ENCODE data around the gene POU6F2. TPM values are rescaled to one million over a fixed set of nuclear protein-coding genes. Genes with fewer than 3 reads are reported as not detected.

POU6F2 gene
- polyA plus RNA-seq, 1 donor = 0.18 TPM

DNA sequence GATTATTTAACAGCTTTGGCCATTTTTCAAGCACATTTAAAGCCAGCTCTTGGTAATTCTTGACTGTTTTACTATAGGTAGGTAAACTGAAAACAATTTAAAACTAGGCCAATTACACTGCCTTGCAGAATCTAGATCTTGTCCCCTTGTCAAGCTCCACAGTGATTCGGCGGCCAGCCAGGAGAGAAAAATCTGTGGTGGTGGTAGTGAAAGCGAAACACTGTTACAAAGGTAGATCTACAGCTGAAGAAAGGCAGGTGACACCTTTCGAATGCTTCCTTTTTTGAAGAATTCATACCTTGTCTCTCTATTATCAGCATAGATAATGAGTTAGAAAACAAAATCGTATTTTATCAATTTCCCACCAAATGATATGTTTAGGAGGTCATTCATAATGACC is 218.3 kb downstream of the POU6F2 start:
- no peak for DNase-seq

DNA sequence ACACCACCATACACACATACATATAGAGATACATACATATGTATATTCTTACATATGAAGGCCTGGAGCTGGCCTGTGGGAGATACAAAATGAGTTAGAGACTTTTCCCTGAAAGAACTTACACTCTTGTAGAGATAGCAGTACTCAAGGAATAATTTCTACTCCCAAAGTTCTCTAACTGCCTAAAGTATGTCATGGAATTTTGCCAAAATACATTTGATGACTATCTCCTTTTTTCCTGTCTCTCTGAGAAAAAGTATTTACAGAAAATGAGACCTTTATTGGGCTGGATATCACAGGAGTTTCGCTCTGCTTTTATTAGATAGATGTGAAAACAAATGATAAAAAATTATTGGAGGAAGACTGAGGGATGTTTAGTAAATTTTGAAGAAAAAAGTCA is 220.1 kb downstream of the POU6F2 start:
- no peak for DNase-seq

DNA sequence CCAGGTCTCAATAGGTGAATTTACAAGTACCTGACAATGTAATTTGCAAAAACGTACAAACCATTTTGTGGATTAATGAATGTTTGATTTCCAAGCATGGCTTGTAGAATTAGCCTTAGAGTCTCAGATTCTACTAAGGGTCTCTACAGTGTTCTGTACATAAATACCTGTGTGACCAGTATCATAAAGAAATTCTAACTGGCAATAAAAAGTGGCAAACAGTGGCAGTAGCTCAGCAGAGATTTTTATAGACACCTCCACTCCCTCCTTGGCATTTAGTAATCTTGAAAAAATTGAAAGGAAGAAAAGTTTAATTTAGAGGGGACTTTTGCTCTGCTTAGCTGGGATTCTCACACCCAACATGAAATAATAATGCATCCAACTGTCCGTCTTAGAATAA is 220.8 kb downstream of the POU6F2 start:
- no peak for DNase-seq

DNA sequence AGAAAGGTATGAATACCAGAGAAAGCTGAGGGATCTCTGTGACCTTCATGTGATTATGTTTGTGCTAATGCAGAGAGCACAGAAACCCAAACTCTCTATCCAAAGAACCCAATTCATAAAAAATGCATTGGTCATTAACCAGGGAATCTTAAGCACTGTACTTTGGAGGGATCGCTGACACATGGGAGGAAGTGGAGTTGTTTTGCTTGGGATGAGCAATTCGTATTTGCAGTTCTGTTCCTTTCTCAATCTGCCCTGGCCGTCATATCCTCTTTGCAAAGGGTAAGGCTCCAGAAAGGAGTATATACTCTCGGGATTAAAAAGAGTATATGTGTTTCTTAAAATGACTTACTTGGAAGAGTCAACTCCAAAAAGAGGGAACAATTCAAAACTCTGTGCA is 221.3 kb downstream of the POU6F2 start:
- no peak for DNase-seq

DNA sequence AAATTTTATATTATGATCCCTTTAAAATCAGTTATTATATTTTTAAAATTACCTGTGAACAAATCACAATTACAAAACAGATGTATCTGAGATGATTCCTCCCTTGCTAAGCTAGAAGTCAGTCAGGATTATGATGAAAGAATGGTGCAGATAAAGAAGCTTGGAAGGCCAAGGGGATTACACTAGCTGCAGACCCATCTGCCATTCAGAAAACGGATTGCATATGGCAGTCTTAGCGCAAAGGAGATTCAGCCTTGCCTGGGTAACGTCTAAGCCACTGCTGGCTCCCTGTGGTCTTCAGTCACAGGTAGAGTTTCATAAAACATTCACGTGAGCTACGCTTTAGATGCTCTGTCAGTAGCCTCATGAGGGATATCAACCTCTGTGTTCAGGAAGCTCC is 222.2 kb downstream of the POU6F2 start:
- no peak for DNase-seq

- no peak for DNase-seq
Measured at GRCh38 chr7:39202041-39202440, 224.3 kb downstream of the POU6F2 start.

GRCh38 chr7:39210362-39210761 is 232.7 kb downstream of the POU6F2 start:
- no peak for DNase-seq

DNA sequence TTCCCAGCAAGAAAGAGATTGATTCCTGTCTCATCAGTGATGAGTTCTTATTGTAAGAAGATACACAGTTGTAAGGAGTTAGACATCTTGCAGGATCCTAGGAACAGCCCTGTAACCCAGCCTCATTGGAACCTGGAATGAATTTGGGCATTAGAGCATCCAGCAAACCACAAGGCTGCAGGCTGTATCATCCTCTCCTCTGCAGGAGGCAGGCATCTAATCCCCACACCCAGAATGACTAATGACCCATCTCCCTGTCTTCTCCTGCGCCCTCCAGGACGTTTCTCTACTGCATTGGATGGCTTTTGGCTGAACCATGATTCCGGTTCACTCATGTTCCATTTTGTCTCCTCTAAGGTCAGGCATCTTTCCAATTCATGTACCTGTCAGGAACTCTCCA is 233.9 kb downstream of the POU6F2 start:
- no peak for DNase-seq

DNA sequence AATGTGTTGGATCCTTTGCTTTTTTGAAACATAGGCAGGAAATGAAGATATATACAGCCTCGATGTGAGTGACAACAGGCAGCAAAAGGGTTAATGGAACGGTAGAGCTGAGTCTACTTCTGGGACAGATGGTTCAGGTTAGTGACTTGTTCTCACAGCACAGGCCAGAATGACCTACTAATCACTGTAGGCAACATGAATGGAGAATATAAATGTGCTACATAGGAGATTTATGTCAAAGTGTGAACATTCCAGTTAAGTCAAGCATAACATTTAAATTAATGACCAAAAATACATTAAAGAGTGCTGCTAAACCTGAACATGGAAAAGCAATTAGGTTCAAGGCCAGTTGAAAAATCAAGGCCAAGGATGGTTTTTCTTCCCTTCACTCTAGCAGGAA is 235.2 kb downstream of the POU6F2 start:
- no peak for DNase-seq

DNA sequence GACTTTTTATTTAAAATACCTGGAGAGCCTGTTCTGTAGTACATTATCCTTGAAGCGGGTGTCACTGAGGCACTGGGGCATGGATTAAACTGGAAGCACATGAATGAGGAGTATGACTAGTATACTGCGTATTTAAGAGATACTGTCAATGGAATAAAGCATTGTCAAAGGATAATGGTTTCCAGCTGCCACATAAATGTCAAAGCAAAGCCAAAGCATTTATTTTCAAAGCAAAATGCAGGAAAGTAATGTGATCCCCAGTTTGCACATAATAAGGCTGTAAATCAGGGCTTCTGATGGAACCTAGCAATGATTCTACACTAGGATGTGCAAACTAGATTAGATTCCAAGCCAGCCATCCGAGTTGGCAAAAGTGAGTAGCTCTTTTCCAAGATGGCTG is 240.1 kb downstream of the POU6F2 start:
- DNase-seq = no peak

DNA sequence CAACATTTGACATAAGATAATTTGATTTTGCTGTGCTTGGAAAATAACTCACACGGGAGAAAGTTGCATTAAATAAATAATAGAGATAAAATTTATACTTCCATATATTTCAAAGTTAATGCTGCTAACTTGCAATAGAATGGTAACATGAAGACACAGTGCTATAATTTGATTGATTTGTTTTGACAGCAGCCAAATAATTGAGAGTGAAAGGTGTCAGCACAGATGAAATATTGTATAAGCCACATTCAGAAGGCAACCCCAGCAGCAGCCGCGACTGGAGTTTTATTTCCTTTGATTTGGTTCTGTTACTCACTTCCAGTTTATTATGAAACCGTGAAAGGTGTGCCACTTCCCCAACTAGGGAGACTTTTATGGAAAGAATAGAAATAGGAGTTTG is 242.2 kb downstream of the POU6F2 start:
- no peak for DNase-seq

DNA sequence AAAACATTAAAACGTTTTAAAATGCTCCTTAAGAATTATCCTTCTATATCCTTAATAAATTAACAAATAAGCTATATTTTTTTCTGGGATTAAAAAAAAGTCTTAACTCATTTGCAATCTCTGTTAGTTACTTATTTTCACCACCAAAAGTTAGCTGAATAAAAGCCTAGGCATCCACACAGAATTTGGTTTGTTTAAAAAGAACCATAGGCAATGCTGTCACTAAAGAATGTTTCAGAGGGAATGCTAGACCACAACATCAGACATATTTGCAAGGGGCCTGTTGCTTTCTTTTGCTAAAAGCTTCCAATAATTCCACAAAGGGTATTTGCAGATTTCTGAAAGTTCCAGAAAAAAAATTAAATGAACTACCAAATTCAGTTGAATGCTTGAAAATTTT is 244.2 kb downstream of the POU6F2 start:
- no peak for DNase-seq

GRCh38 chr7:39228946-39229345 is 251.2 kb downstream of the POU6F2 start:
- DNase-seq = no peak

- no peak for DNase-seq
Measured at GRCh38 chr7:39233851-39234529, 256.3 kb downstream of the POU6F2 start.

GRCh38 chr7:39238234-39238869 is 260.6 kb downstream of the POU6F2 start:
- DNase-seq = no peak

DNA sequence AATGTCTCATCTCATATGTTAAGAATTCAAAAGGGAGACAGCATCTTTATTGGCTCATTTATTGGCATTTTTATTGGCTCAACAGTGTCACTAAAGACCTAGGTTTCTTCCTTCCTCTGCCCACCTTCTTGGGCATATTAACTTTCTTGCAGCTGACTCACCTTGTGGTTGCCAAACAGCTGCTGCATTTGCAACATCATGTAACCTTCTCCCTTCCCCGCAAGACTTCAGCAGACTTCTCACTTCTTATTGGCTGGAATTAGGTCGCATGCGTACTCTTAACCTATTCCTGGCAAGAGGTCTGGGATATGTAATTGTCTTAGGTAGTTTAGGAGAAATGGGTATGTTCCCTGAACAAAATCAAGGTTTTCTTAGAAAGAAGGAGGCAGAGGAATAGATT is 263.2 kb downstream of the POU6F2 start:
- no peak for DNase-seq

- no peak for DNase-seq
Measured at GRCh38 chr7:39247576-39247975, 269.9 kb downstream of the POU6F2 start.

DNA sequence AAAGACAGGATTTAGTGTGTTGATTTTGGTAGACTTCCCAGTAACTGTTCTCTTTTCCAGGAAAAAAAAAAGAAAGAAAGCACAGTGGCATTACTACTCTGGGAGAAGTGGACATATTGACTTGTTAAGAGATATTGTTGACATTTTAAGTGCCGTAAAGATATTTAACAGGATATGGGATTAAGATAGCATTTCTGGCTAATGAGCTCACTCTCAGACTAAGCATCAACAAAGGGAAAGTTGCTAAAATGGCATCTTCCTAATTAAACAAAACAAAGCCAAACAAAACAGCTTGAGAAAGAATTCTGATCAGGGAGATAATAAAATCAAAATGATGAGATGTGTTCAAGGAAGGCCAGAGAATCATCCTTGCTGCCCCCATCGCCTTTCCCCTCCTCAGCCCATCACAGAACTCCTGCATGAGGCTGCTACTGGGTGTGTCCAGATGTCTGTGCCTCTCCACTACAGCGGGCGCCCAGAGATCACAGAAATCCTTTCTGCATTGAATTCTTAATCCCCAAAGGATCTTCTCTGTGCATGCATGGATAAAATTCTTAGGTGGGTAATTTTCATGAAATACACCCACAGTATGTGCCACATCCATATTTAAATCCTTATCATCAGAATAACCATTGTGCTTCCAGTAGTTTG is 270.5 kb downstream of the POU6F2 start:
- DNase-seq = no peak

GRCh38 chr7:39248692-39249090 is 271.0 kb downstream of the POU6F2 start:
- no peak for DNase-seq

- no peak for DNase-seq
Measured at GRCh38 chr7:39249635-39250152, 272.0 kb downstream of the POU6F2 start.

DNA sequence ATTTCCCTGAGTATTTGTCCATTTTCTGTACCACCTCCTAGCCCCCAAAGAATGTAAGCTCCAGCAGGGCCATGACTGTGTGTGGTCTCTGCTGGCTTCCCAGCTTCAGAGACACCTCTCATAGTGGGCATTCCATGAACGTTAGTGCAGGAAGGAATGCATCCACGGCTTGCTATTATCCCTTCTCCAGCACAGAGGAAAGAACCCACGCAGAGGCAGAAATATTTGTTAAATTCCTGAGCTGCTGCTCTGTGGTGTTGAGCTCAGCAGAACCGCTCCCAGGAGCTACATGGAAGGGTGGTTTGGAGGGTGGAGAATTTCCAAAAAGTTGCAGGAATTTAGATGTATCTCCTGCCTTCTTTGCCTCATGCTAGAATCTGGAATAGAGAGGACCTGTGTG is 275.2 kb downstream of the POU6F2 start:
- no peak for DNase-seq

- DNase-seq = no peak
Measured at GRCh38 chr7:39259391-39260003, 281.8 kb downstream of the POU6F2 start.

DNA sequence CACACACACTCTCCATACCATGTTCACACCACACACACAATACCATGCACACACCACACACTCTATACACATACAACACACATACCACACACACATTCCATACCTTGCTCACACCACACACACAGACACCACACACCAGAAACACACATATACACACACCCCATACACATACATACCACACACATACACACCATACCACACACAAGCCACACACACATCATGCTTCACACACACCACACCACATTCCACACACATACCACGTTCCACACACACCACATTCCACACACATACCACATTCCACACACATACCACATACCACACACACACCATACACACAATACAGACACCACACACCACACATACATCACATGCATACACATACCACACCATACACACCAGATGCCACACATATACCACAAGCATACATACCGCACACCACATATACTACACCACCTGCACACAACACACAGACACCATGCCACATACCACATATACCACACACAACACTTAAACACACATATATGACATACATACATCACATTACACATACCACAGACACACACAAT is 282.7 kb downstream of the POU6F2 start:
- no peak for DNase-seq

Measured in hindlimb muscle (tissue), 1 donor.